22Rv1 (cell line): ENCODE measurements around the gene DCDC2C.

Source experiments
- ZFX ChIP-seq: fragments of 450-650 bp; IDR thresholded peaks from 2 replicates; pipeline ENCODE4 v1.6.1; 2017; ENCODE audit warnings: antibody characterized with exemption, borderline replicate concordance
- TF ChIP-seq, protein P1 (sequence below): fragments of 450-650 bp; IDR thresholded peaks from 2 replicates; pipeline ENCODE4 v1.5.1; 2017; ENCODE audit warnings: mild to moderate bottlenecking

DNA sequence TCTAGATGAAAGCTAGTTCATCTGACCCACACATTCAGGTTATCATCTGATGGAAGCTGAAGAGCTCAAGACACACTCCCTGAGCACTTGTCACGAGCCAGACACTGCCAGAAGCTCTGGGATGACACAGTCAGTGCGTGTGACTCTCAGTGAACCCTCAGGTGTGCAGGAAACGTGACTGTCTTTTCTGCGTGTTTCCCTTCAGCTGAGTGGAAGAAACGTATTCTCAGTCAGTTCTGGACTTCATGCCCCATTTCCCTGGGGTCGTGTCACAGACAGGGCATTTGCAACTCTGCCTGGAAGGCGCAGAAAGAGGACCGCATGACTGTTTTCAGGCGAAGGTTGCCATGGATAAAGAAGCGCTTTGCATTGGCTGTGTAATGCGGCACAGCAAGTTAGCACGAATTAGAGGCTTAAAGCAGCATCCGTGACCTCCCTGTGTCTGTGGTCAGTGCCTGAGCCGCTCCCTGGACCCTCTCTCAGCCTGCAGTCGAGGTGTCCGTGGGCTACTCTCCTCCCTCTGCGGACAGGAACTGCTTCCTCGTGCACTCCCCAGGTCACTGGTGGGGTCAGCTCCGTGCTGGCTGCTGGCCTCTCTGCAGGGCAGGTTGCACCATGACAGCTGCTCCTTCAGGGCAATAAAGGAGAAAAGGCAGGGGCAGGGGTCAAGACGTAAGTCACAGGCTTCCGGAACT lies 48.7 kb upstream of the DCDC2C start:
- TF ChIP-seq, protein P1, sequence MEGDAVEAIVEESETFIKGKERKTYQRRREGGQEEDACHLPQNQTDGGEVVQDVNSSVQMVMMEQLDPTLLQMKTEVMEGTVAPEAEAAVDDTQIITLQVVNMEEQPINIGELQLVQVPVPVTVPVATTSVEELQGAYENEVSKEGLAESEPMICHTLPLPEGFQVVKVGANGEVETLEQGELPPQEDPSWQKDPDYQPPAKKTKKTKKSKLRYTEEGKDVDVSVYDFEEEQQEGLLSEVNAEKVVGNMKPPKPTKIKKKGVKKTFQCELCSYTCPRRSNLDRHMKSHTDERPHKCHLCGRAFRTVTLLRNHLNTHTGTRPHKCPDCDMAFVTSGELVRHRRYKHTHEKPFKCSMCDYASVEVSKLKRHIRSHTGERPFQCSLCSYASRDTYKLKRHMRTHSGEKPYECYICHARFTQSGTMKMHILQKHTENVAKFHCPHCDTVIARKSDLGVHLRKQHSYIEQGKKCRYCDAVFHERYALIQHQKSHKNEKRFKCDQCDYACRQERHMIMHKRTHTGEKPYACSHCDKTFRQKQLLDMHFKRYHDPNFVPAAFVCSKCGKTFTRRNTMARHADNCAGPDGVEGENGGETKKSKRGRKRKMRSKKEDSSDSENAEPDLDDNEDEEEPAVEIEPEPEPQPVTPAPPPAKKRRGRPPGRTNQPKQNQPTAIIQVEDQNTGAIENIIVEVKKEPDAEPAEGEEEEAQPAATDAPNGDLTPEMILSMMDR, result no peak
- no peak for TF ChIP-seq ZFX
